GM21723 (cell line): Measurements from ENCODE around the gene C9orf50.
A peak's percentile ranks its signal among the peaks of the same experiment; 100 is the strongest.
"Not testable (repeated sequence)": the region's sequence is repeated elsewhere in the genome, so short reads cannot be mapped to it uniquely, and the experiment has no call there.

Experiments
- ATAC-seq: cut with Tn5 transposase; IDR thresholded peaks from one replicate; pipeline ENCODE4 v1.9.1; 2021; ENCODE audit warnings: mild to moderate bottlenecking, moderate library complexity; ENCODE audit not compliant: unreplicated experiment

The C9orf50 gene

GRCh38 chr9:129648764-129649115 lies 27.8 kb upstream of the C9orf50 start:
- ATAC-seq: no peak

- ATAC-seq: no peak
These were observed 27.3 kb upstream of the C9orf50 start for GRCh38 chr9:129648092-129648763.

GRCh38 chr9:129647635-129648034 lies 26.7 kb upstream of the C9orf50 start:
- ATAC-seq: no peak

GRCh38 chr9:129646654-129647053 lies 25.8 kb upstream of the C9orf50 start:
- no peak for ATAC-seq

- ATAC-seq: no peak
These were observed 25.4 kb upstream of the C9orf50 start for GRCh38 chr9:129646252-129646651.

GRCh38 chr9:129644902-129645301 lies 24.0 kb upstream of the C9orf50 start:
- no peak for ATAC-seq

- no peak for ATAC-seq
These were observed 23.5 kb upstream of the C9orf50 start for GRCh38 chr9:129644365-129644764.

GRCh38 chr9:129643706-129644105 lies 22.8 kb upstream of the C9orf50 start:
- ATAC-seq: no peak

- peak; percentile 83 for ATAC-seq
These were observed 21.1 kb upstream of the C9orf50 start, which contains the start of gene ASB6 for GRCh38 chr9:129641750-129642585. TSS of gene ASB6 (minus strand) at chr9:129642151. CDS start at chr9:129641999, 152 bp downstream.

- no peak for ATAC-seq
These were observed 20.2 kb upstream of the C9orf50 start for GRCh38 chr9:129640871-129641749.

- ATAC-seq: no peak
These were observed 19.4 kb upstream of the C9orf50 start for GRCh38 chr9:129640086-129640870.

- no peak for ATAC-seq
These were observed 18.8 kb upstream of the C9orf50 start for GRCh38 chr9:129639756-129640085.

- no peak for ATAC-seq
These were observed 18.2 kb upstream of the C9orf50 start for GRCh38 chr9:129639034-129639630.

- no peak for ATAC-seq
These were observed 17.0 kb upstream of the C9orf50 start for GRCh38 chr9:129637673-129638439.

- no peak for ATAC-seq
These were observed 16.2 kb upstream of the C9orf50 start for GRCh38 chr9:129637102-129637501.

GRCh38 chr9:129636343-129636742 lies 15.4 kb upstream of the C9orf50 start:
- ATAC-seq: not testable (repeated sequence)

GRCh38 chr9:129635099-129636065 lies 14.5 kb upstream of the C9orf50 start:
- no peak for ATAC-seq

- no peak for ATAC-seq
These were observed 12.9 kb upstream of the C9orf50 start for GRCh38 chr9:129633848-129634247.
